Endodermal cell (in vitro differentiated cells): ENCODE results near the gene ST6GAL1. TPM values are rescaled to one million over a fixed set of nuclear protein-coding genes. Genes with fewer than 3 reads are reported as not detected.

ENCODE experiments used
- DNase-seq: peaks from one replicate; pipeline ENCODE4 v3.0.0-alpha.2; 2017
- H3K27ac ChIP-seq: 2 replicates; pipeline ENCODE4 v1.5.1; 2013; ENCODE audit warnings: mild to moderate bottlenecking, low read depth, low read length, moderate library complexity
- H3K27me3 ChIP-seq: 2 replicates; pipeline ENCODE4 v1.6.1; 2013; ENCODE audit warnings: mild to moderate bottlenecking, low read length, moderate library complexity; ENCODE audit not compliant: insufficient read depth, control insufficient read depth, poor library complexity, severe bottlenecking
- H3K36me3 ChIP-seq: 2 replicates; pipeline ENCODE4 v1.7.0; 2013; ENCODE audit warnings: mild to moderate bottlenecking, low read length, moderate library complexity; ENCODE audit not compliant: control insufficient read depth, insufficient read depth
- H3K4me1 ChIP-seq: one replicate; pipeline ENCODE4 v1.7.0; 2013; ENCODE audit warnings: low read length; ENCODE audit not compliant: control insufficient read depth, insufficient read depth
- H3K4me3 ChIP-seq: 2 replicates; pipeline ENCODE4 v1.5.1; 2013; ENCODE audit warnings: mild to moderate bottlenecking, low read length, moderate library complexity
- H3K9ac ChIP-seq: 2 replicates; pipeline ENCODE4 v1.6.1; 2013; ENCODE audit warnings: mild to moderate bottlenecking, low read length, moderate library complexity; ENCODE audit not compliant: poor library complexity, severe bottlenecking; ENCODE audit errors: extremely low read depth
- H3K9me3 ChIP-seq: 2 replicates; pipeline ENCODE4 v1.6.1; 2013; ENCODE audit warnings: mild to moderate bottlenecking, low read length, moderate library complexity; ENCODE audit not compliant: control insufficient read depth
- H3K27ac Mint-ChIP-seq: 2 replicates; pipeline ENCODE4 v1.8.0; 2020; ENCODE audit warnings: mixed read lengths
- H3K27me3 Mint-ChIP-seq: 2 replicates; pipeline ENCODE4 v1.8.0; 2021; ENCODE audit warnings: mild to moderate bottlenecking, mixed read lengths; ENCODE audit not compliant: insufficient read depth
- H3K36me3 Mint-ChIP-seq: 2 replicates; pipeline ENCODE4 v1.8.0; 2020; ENCODE audit warnings: low read depth, mixed read lengths
- H3K4me1 Mint-ChIP-seq: 2 replicates; pipeline ENCODE4 v1.8.0; 2020; ENCODE audit warnings: mixed read lengths
- H3K4me3 Mint-ChIP-seq: 2 replicates; pipeline ENCODE4 v1.8.0; 2020; ENCODE audit warnings: mild to moderate bottlenecking, moderate library complexity, mixed read lengths
- H3K9me3 Mint-ChIP-seq: 2 replicates; pipeline ENCODE4 v1.8.0; 2020; ENCODE audit warnings: mild to moderate bottlenecking, mixed read lengths
- CTCF ChIP-seq: fragments of 200-600 bp; sonication (generic); conservative IDR thresholded peaks from 2 replicates; pipeline ENCODE4 v1.5.0; 2021; ENCODE audit warnings: antibody characterized with exemption, mild to moderate bottlenecking
- WGBS, 2 experiments: methylation state at CpG; one replicate each; pipeline versions ENCODE4 v1.1.5 to v1.1.7; 2013; ENCODE audit warnings: missing lambda C conversion rate in 2 of 2, mixed read lengths in 1 of 2; ENCODE audit not compliant: insufficient coverage in 1 of 2, insufficient read length in 1 of 2; 5-methylcytosine and 5-hydroxymethylcytosine counted together
- total RNA-seq, 2 donors: library from RNA; stranded (reverse); fragmentation: NEBNext Ultra II Directional in 1 of 2; extraction: Animal tissue kit (Norgen Biotek cat#: 25700) in 1 of 2; gene quantifications; 2 replicates in 1 of 2; 3 replicates in 1 of 2; pipeline ENCODE4 v1.2.1, GENCODE V29; 2021

The ST6GAL1 gene
- total RNA-seq, 2 donors from 2014 or later = 79.3 to 82.4 TPM

- Histone ChIP-seq H3K36me3 (peaks cover 6% of the 10 kb centered on the region), H3K27ac (peak overlapping the region; percentile 26), H3K9ac (no peak overlapping the region), H3K27me3 (no peaks in the 10 kb centered on the region), H3K4me3 (no peak overlapping the region), H3K9me3 (no peaks in the 10 kb centered on the region), H3K4me1 (peaks cover 21% of the 10 kb centered on the region)
- H3K27ac Mint-ChIP-seq = peak overlapping the region; percentile 59
- 82 to 83% methylated on average over 1 to 2 of the region's 2 CpGs for WGBS, 2 experiments
- DNase-seq = no peak
- H3K9me3 Mint-ChIP-seq = no peaks in the 10 kb centered on the region
- no peak for TF ChIP-seq CTCF
- no peak overlapping the region for H3K4me3 Mint-ChIP-seq
- no peaks in the 10 kb centered on the region for H3K27me3 Mint-ChIP-seq
- H3K4me1 Mint-ChIP-seq = peaks cover 55% of the 10 kb centered on the region
- peaks cover 26% of the 10 kb centered on the region for H3K36me3 Mint-ChIP-seq
Observed at GRCh38 chr3:187026317-187026670, 96.0 kb downstream of the ST6GAL1 start.

GRCh38 chr3:187027531-187028278, 97.4 kb downstream of the ST6GAL1 start:
- H3K4me3 Mint-ChIP-seq = peak overlapping the region; percentile 5
- H3K27me3 ChIP-seq = no peaks in the 10 kb centered on the region
- TF ChIP-seq CTCF = no peak
- peaks cover 44% of the 10 kb centered on the region for H3K4me1 Mint-ChIP-seq
- no peak overlapping the region for H3K9ac ChIP-seq
- peaks cover 9% of the 10 kb centered on the region for H3K36me3 ChIP-seq
- H3K27ac Mint-ChIP-seq = no peak overlapping the region
- no peak overlapping the region for H3K4me3 ChIP-seq
- H3K9me3 Mint-ChIP-seq = no peaks in the 10 kb centered on the region
- H3K27ac ChIP-seq = no peak overlapping the region
- DNase-seq = peak; percentile 41
- H3K27me3 Mint-ChIP-seq = no peaks in the 10 kb centered on the region
- peaks cover 12% of the 10 kb centered on the region for H3K4me1 ChIP-seq
- no peaks in the 10 kb centered on the region for H3K9me3 ChIP-seq
- WGBS, 2 experiments = 90 to 96% methylated on average over 5 to 8 of the region's 8 CpGs
- H3K36me3 Mint-ChIP-seq = peaks cover 33% of the 10 kb centered on the region

GRCh38 chr3:187031934-187032333, 101.6 kb downstream of the ST6GAL1 start:
- DNase-seq = no peak
- H3K27me3 Mint-ChIP-seq = no peaks in the 10 kb centered on the region
- peaks cover 29% of the 10 kb centered on the region for H3K9me3 Mint-ChIP-seq
- no peak overlapping the region for H3K27ac Mint-ChIP-seq
- Histone ChIP-seq H3K9me3 (peaks cover 28% of the 10 kb centered on the region), H3K9ac (no peak overlapping the region), H3K36me3 (peaks cover 16% of the 10 kb centered on the region), H3K4me3 (no peak overlapping the region), H3K27ac (no peak overlapping the region), H3K27me3 (no peaks in the 10 kb centered on the region), H3K4me1 (peaks cover 6% of the 10 kb centered on the region)
- no peak overlapping the region for H3K4me3 Mint-ChIP-seq
- peaks cover 55% of the 10 kb centered on the region for H3K36me3 Mint-ChIP-seq
- peaks cover 21% of the 10 kb centered on the region for H3K4me1 Mint-ChIP-seq
- no peak for TF ChIP-seq CTCF
